ENCODE results near the gene SDHA. TPM values are rescaled to one million over a fixed set of nuclear protein-coding genes. Genes with fewer than 3 reads are reported as not detected.
A peak's percentile ranks its signal among the peaks of the same experiment; 100 is the strongest.
"Not testable (repeated sequence)": the region's sequence is repeated elsewhere in the genome, so short reads cannot be mapped to it uniquely, and the experiment has no call there.

SDHA gene
- total and polyA plus RNA-seq, 2 experiments from 2014 or later = 71.5 to 99.2 TPM

GRCh38 chr5:218457-219291, 554 bp downstream of the SDHA start:
- peak overlapping the region; percentile 89 for H2AFZ ChIP-seq
- peaks cover 22% of the 10 kb centered on the region for H3F3A ChIP-seq (ENCODE audit: insufficient read depth)
- H3K9me2 ChIP-seq (ENCODE audit: insufficient read depth) = no peaks in the 10 kb centered on the region
- DNase-seq = peak; percentile 76
- peak overlapping the region; percentile 98 for H3K4me2 ChIP-seq (ENCODE audit: unreplicated experiment)
- peak overlapping the region; percentile 60 for H3K27ac ChIP-seq
- peaks cover 29% of the 10 kb centered on the region for H3K4me1 ChIP-seq (ENCODE audit: insufficient read depth)
- H3K36me3 ChIP-seq (ENCODE audit: low read depth) = no peaks in the 10 kb centered on the region
- 1 to 2% methylated on average over 36 to 59 of the region's 73 CpGs for WGBS, 2 experiments (ENCODE audit: low coverage in 1 of 2, low lambda C conversion rate in 2 of 2, missing lambda C conversion rate in 2 of 2)
- in situ Hi-C loops (cut with MboI) = no loop called here
- no peaks in the 10 kb centered on the region for H3K27me3 ChIP-seq (replicated peaks; ENCODE audit: insufficient read depth)
- peaks cover 83% of the 10 kb centered on the region for H3K79me2 ChIP-seq (ENCODE audit: insufficient read depth)
- H3K9me3 ChIP-seq (ENCODE audit: low read depth) = no peaks in the 10 kb centered on the region
- H4K20me1 ChIP-seq (ENCODE audit: insufficient read depth) = peaks cover 18% of the 10 kb centered on the region; the same call in 1 of the 2 replicates
- TF ChIP-seq EZH2phosphoT487 (IDR thresholded peaks at IDR 0.05; ENCODE audit: insufficient read depth, low read depth) = no peak
- TF ChIP-seq EZH2 (IDR thresholded peaks at IDR 0.05; ENCODE audit: insufficient read depth, poor library complexity, severe bottlenecking) = no peak
- H3K4me3 ChIP-seq = peak overlapping the region; percentile 94
- H3K9ac ChIP-seq = peak overlapping the region; percentile 89

- DNase-seq = peak; percentile 74
- H3K9me2 ChIP-seq (ENCODE audit: insufficient read depth) = no peaks in the 10 kb centered on the region
- H3K27me3 ChIP-seq (replicated peaks; ENCODE audit: insufficient read depth) = no peaks in the 10 kb centered on the region
- WGBS, 2 experiments (ENCODE audit: low coverage in 1 of 2, low lambda C conversion rate in 2 of 2, missing lambda C conversion rate in 2 of 2) = 1% methylated on average over 9 of the region's 9 CpGs
- peak overlapping the region; percentile 89 for H2AFZ ChIP-seq
- H3F3A ChIP-seq (ENCODE audit: insufficient read depth) = peaks cover 22% of the 10 kb centered on the region
- TF ChIP-seq EZH2phosphoT487 (IDR thresholded peaks at IDR 0.05; ENCODE audit: insufficient read depth, low read depth) (no peak), EZH2 (IDR thresholded peaks at IDR 0.05; ENCODE audit: insufficient read depth, poor library complexity, severe bottlenecking) (no peak)
- no peaks in the 10 kb centered on the region for H3K9me3 ChIP-seq (ENCODE audit: low read depth)
- H3K9ac ChIP-seq = peak overlapping the region; percentile 89
- H3K4me1 ChIP-seq (ENCODE audit: insufficient read depth) = peaks cover 29% of the 10 kb centered on the region
- peak overlapping the region; percentile 60 for H3K27ac ChIP-seq
- H4K20me1 ChIP-seq (ENCODE audit: insufficient read depth) = peaks cover 18% of the 10 kb centered on the region; the same call in 1 of the 2 replicates
- peak overlapping the region; percentile 94 for H3K4me3 ChIP-seq
- H3K4me2 ChIP-seq (ENCODE audit: unreplicated experiment) = peak overlapping the region; percentile 98
- peaks cover 83% of the 10 kb centered on the region for H3K79me2 ChIP-seq (ENCODE audit: insufficient read depth)
- 0 out of 2 replicates have a peak, but pooled peaks cover 2% of the 10 kb centered on the region for H3K36me3 ChIP-seq (ENCODE audit: low read depth)
- in situ Hi-C loops (cut with MboI) = no loop called here
Observed at GRCh38 chr5:219460-219863, 1.3 kb downstream of the SDHA start.

DNA sequence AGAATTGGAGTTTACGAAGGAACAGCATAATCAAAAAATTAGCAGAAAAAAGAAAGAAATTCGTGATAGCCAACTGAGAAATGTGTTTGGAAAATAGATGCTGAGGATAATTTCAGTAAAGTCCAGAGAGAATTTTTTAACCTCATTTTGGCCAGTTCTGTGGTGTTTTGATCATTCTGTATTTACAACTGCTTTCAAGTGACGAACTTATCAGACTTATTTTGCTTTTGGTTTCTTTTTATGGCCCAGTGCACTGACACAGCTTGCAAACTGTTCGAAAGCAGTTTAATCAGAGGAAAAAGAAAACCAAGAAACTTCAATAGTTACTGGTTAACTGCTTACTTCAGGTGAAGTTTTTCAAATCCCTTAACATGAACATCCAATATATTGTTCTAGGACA, 1.9 kb downstream of the SDHA start:
- H3K79me2 ChIP-seq (ENCODE audit: insufficient read depth) = peaks cover 83% of the 10 kb centered on the region
- no peaks in the 10 kb centered on the region for H3K27me3 ChIP-seq (replicated peaks; ENCODE audit: insufficient read depth)
- peak overlapping the region; percentile 89 for H3K9ac ChIP-seq
- H3K9me3 ChIP-seq (ENCODE audit: low read depth) = no peaks in the 10 kb centered on the region
- WGBS, 2 experiments (ENCODE audit: low coverage in 1 of 2, low lambda C conversion rate in 2 of 2, missing lambda C conversion rate in 2 of 2) = 4 to 8% methylated on average over 4 of the region's 4 CpGs
- TF ChIP-seq EZH2 (IDR thresholded peaks at IDR 0.05; ENCODE audit: insufficient read depth, poor library complexity, severe bottlenecking) (no peak), EZH2phosphoT487 (IDR thresholded peaks at IDR 0.05; ENCODE audit: insufficient read depth, low read depth) (no peak)
- no peaks in the 10 kb centered on the region for H3K9me2 ChIP-seq (ENCODE audit: insufficient read depth)
- H3K4me3 ChIP-seq = peak overlapping the region; percentile 94
- in situ Hi-C loops (cut with MboI) = no loop called here
- H2AFZ ChIP-seq = peak overlapping the region; percentile 89
- peaks cover 27% of the 10 kb centered on the region for H3K4me1 ChIP-seq (ENCODE audit: insufficient read depth)
- peak; percentile 50 for DNase-seq
- peaks cover 20% of the 10 kb centered on the region for H3F3A ChIP-seq (ENCODE audit: insufficient read depth)
- H3K4me2 ChIP-seq (ENCODE audit: unreplicated experiment) = peak overlapping the region; percentile 98
- peaks cover 18% of the 10 kb centered on the region; the same call in 1 of the 2 replicates for H4K20me1 ChIP-seq (ENCODE audit: insufficient read depth)
- peak overlapping the region; percentile 60 for H3K27ac ChIP-seq
- peaks cover 6% of the 10 kb centered on the region; the same call in 1 of the 2 replicates for H3K36me3 ChIP-seq (ENCODE audit: low read depth)

DNA sequence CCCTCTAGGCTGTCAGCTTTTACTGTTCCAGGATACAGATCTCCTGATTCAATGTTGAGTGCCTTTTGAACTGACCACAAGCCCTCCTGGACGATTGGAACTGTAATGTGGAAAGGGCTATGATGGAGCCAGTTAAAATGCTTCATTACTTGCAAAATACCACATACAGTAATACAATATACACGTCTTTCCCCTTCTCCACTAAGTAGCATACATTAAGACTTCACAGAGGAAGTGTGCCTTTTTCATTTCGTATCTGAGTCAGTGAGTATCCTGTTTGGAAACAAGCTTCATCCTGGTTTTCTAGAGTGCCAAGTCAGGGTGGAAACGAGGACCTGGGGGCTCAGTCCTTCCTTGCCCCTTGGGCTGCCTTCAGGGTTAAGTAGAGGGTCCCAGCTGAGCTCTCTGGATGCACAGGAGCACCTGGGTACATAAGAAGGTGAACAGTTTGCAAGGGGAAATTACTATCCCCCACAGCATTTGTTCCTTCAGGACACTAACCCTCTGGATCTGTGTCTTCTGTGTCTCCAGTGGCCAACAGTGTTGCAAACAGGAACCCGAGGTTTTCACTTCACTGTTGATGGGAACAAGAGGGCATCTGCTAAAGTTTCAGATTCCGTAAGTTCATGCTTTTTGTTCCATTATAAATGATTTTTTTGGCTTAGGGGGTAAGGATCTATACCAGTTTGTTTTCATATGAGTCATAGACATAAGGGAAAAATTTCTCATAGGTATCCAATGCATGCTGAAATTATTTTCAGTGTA, 5.0 kb downstream of the SDHA start:
- peak; percentile 45 for DNase-seq
- Histone ChIP-seq H3K9ac (peak overlapping the region; percentile 26; the same call in 1 of the 2 replicates), H3K79me2 (ENCODE audit: insufficient read depth) (peaks cover 82% of the 10 kb centered on the region), H3K36me3 (ENCODE audit: low read depth) (peaks cover 26% of the 10 kb centered on the region; the same call in 1 of the 2 replicates), H3F3A (ENCODE audit: insufficient read depth) (peaks cover 11% of the 10 kb centered on the region), H3K4me2 (ENCODE audit: unreplicated experiment) (peak overlapping the region; percentile 53), H4K20me1 (ENCODE audit: insufficient read depth) (peaks cover 18% of the 10 kb centered on the region; the same call in 1 of the 2 replicates), H3K4me1 (ENCODE audit: insufficient read depth) (peaks cover 21% of the 10 kb centered on the region), H3K27ac (peak overlapping the region; percentile 44)
- H3K9me2 ChIP-seq (ENCODE audit: insufficient read depth); H3K9me3 ChIP-seq (ENCODE audit: low read depth); H3K4me3 ChIP-seq; H2AFZ ChIP-seq; in situ Hi-C loops (cut with MboI); H3K27me3 ChIP-seq (replicated peaks; ENCODE audit: insufficient read depth): not testable (repeated sequence)
- WGBS, 2 experiments (ENCODE audit: low coverage in 1 of 2, low lambda C conversion rate in 2 of 2, missing lambda C conversion rate in 2 of 2) = 42 to 48% methylated on average over 6 of the region's 6 CpGs
